Neural cell (in vitro differentiated cells): ENCODE data around the gene SKAP1. TPM values are rescaled to one million over a fixed set of nuclear protein-coding genes. Genes with fewer than 3 reads are reported as not detected.

Experiments
- H2AFZ ChIP-seq: fragments of 200-600, 300-800 bp; sonication (generic), shearing (Covaris generic); 2 replicates; pipeline ENCODE4 v1.6.0; 2014; ENCODE audit warnings: low read depth, mild to moderate bottlenecking, antibody characterized with exemption, low read length, moderate library complexity
- H3F3A ChIP-seq: fragments of 200-600 bp; shearing (Covaris generic); 2 replicates; pipeline ENCODE4 v1.6.1; 2016; ENCODE audit warnings: mild to moderate bottlenecking, moderate library complexity, mixed read lengths, antibody characterized with exemption, low read length; ENCODE audit not compliant: insufficient read depth, poor library complexity, severe bottlenecking
- H3K27ac ChIP-seq: fragments of 200-600, 300-800 bp; sonication (generic), shearing (Covaris generic); 2 replicates; pipeline ENCODE4 v1.5.1; 2014; ENCODE audit warnings: mild to moderate bottlenecking, low read length, moderate library complexity
- H3K27me3 ChIP-seq: fragments of 300-800, 200-600 bp; sonication (generic), shearing (Covaris generic); 2 replicates; pipeline ENCODE4 v1.6.0; 2014; ENCODE audit warnings: mild to moderate bottlenecking, low read depth, low read length, moderate library complexity; ENCODE audit not compliant: insufficient read depth
- H3K36me3 ChIP-seq: fragments of 300-800, 200-600 bp; sonication (generic), shearing (Covaris generic); 2 replicates; pipeline ENCODE4 v1.5.1; 2014; ENCODE audit warnings: mild to moderate bottlenecking, antibody characterized with exemption, low read length, moderate library complexity; ENCODE audit not compliant: insufficient read depth
- H3K4me2 ChIP-seq: fragments of 300-800, 200-600 bp; sonication (generic), shearing (Covaris generic); 2 replicates; pipeline ENCODE4 v1.6.0; 2014; ENCODE audit warnings: mild to moderate bottlenecking, low read length
- H3K4me3 ChIP-seq: fragments of 300-800, 200-600 bp; sonication (generic), shearing (Covaris generic); 2 replicates; pipeline ENCODE4 v1.5.1; 2014; ENCODE audit warnings: mild to moderate bottlenecking, low read length, moderate library complexity
- H3K79me2 ChIP-seq: fragments of 200-600 bp; shearing (Covaris generic); replicated peaks from 2 replicates; pipeline ENCODE4 v1.6.0; 2014; ENCODE audit warnings: mild to moderate bottlenecking, low read length, moderate library complexity; ENCODE audit not compliant: insufficient read depth
- H3K9ac ChIP-seq: fragments of 300-800, 200-600 bp; sonication (generic), shearing (Covaris generic); 2 replicates; pipeline ENCODE4 v1.6.1; 2016; ENCODE audit warnings: mild to moderate bottlenecking, low read length, mixed read lengths
- H3K9me2 ChIP-seq: fragments of 200-600 bp; shearing (Covaris generic); 2 replicates; pipeline ENCODE4 v1.6.1; 2016; ENCODE audit warnings: mild to moderate bottlenecking, low read length, mixed read lengths; ENCODE audit not compliant: insufficient read depth
- H3K9me3 ChIP-seq: fragments of 200-600, 300-800 bp; sonication (generic), shearing (Covaris generic); 2 replicates; pipeline ENCODE4 v1.6.1; 2016; ENCODE audit warnings: mild to moderate bottlenecking, mixed run types, low read length, moderate library complexity, mixed read lengths
- H4K20me1 ChIP-seq: fragments of 200-600 bp; shearing (Covaris generic); 2 replicates; pipeline ENCODE4 v1.6.1; 2016; ENCODE audit warnings: mild to moderate bottlenecking, mixed run types; ENCODE audit not compliant: insufficient read depth
- EP300 ChIP-seq: fragments of 450-650 bp; conservative IDR thresholded peaks from 2 replicates; pipeline ENCODE4 v1.6.1; 2014; ENCODE audit warnings: antibody characterized with exemption, mild to moderate bottlenecking, moderate library complexity; ENCODE audit not compliant: poor library complexity, severe bottlenecking
- EZH2 ChIP-seq: fragments of 200-600, 300-800 bp; shearing (Covaris generic), sonication (generic); IDR thresholded peaks from 2 replicates; pipeline ENCODE4 v1.6.1; 2014; ENCODE audit warnings: antibody characterized with exemption, low read length, borderline replicate concordance, mild to moderate bottlenecking; ENCODE audit not compliant: insufficient read depth, poor library complexity, severe bottlenecking
- MXI1 ChIP-seq: fragments of 450-650 bp; conservative IDR thresholded peaks from 2 replicates; pipeline ENCODE4 v1.6.1; 2014; ENCODE audit warnings: antibody characterized with exemption, mild to moderate bottlenecking; ENCODE audit not compliant: poor library complexity, severe bottlenecking
- POLR2AphosphoS5 ChIP-seq: IDR thresholded peaks from 2 replicates; pipeline ENCODE4 v1.6.1; 2012
- RAD21 ChIP-seq: fragments of 450-650 bp; conservative IDR thresholded peaks from 2 replicates; pipeline ENCODE4 v1.6.1; 2014; ENCODE audit warnings: antibody characterized with exemption, mild to moderate bottlenecking, moderate library complexity
- SMC3 ChIP-seq: fragments of 450-650 bp; conservative IDR thresholded peaks from 2 replicates; pipeline ENCODE4 v1.6.1; 2014; ENCODE audit warnings: antibody characterized with exemption, mild to moderate bottlenecking, moderate library complexity; ENCODE audit not compliant: poor library complexity
- TAF1 ChIP-seq: IDR thresholded peaks from 2 replicates; pipeline ENCODE4 v1.6.1; 2012; ENCODE audit warnings: low read depth
- polyA plus RNA-seq: library from polyadenylated mRNA; depleted of rRNA; stranded (reverse); fragments of >200 nt; gene quantifications from 2 replicates; pipeline ENCODE4 v1.2.3, GENCODE V29; 2014
- TF ChIP-seq, protein P1 (sequence below): fragments of 450-650 bp; IDR thresholded peaks from 2 replicates; pipeline ENCODE4 v1.5.1; 2014; ENCODE audit warnings: antibody characterized with exemption, mild to moderate bottlenecking, moderate library complexity; ENCODE audit not compliant: poor library complexity, severe bottlenecking
- TF ChIP-seq, protein P2 (sequence below): IDR thresholded peaks from 2 replicates; pipeline ENCODE4 v1.6.1; 2012; ENCODE audit warnings: borderline replicate concordance

Gene SKAP1
- polyA plus RNA-seq, 1 donor from 2014 or later, result 0.63 TPM

DNA sequence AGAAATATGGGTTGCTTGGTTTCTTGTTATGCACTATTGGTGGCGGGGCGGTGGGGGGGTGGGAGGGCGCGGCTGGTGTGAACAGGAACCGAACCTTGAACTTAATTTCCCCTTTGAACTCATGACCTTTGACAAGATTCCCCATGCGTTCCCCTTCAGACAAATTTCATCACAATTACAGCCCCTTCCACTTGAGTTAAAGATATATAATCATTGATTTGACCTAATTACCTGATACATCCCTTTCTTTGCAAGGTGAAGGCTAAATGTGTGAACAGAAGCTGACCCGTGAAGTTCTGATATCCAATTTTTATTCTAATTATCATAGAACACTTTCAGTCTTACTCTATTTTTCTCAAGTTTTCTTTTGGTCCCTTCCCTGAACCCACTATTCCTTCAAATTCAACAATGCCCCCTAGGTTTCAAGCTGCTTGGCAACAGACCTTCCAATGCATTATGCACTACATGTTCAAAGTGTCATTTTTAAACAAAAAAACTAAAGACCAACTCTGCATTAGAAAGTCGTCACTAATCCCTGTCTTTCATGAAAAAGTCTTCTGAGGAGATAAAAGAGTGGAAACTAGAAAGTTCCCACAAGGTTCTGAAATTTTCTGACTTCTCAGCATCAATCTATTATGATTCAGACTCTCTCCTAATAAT, 116.8 kb downstream of the SKAP1 start:
- H3K4me3 ChIP-seq, result no peak overlapping the region
- H3K9ac ChIP-seq, result no peak overlapping the region
- no peaks in the 10 kb centered on the region for H3K79me2 ChIP-seq
- H3K9me2 ChIP-seq, result no peaks in the 10 kb centered on the region
- no peaks in the 10 kb centered on the region for H3K9me3 ChIP-seq
- TF ChIP-seq EZH2 (no peak), EP300 (no peak), TAF1 (no peak), MXI1 (no peak), RAD21 (no peak), POLR2AphosphoS5 (no peak), SMC3 (no peak)
- TF ChIP-seq, protein P1, sequence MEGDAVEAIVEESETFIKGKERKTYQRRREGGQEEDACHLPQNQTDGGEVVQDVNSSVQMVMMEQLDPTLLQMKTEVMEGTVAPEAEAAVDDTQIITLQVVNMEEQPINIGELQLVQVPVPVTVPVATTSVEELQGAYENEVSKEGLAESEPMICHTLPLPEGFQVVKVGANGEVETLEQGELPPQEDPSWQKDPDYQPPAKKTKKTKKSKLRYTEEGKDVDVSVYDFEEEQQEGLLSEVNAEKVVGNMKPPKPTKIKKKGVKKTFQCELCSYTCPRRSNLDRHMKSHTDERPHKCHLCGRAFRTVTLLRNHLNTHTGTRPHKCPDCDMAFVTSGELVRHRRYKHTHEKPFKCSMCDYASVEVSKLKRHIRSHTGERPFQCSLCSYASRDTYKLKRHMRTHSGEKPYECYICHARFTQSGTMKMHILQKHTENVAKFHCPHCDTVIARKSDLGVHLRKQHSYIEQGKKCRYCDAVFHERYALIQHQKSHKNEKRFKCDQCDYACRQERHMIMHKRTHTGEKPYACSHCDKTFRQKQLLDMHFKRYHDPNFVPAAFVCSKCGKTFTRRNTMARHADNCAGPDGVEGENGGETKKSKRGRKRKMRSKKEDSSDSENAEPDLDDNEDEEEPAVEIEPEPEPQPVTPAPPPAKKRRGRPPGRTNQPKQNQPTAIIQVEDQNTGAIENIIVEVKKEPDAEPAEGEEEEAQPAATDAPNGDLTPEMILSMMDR, result no peak
- TF ChIP-seq, protein P2, sequence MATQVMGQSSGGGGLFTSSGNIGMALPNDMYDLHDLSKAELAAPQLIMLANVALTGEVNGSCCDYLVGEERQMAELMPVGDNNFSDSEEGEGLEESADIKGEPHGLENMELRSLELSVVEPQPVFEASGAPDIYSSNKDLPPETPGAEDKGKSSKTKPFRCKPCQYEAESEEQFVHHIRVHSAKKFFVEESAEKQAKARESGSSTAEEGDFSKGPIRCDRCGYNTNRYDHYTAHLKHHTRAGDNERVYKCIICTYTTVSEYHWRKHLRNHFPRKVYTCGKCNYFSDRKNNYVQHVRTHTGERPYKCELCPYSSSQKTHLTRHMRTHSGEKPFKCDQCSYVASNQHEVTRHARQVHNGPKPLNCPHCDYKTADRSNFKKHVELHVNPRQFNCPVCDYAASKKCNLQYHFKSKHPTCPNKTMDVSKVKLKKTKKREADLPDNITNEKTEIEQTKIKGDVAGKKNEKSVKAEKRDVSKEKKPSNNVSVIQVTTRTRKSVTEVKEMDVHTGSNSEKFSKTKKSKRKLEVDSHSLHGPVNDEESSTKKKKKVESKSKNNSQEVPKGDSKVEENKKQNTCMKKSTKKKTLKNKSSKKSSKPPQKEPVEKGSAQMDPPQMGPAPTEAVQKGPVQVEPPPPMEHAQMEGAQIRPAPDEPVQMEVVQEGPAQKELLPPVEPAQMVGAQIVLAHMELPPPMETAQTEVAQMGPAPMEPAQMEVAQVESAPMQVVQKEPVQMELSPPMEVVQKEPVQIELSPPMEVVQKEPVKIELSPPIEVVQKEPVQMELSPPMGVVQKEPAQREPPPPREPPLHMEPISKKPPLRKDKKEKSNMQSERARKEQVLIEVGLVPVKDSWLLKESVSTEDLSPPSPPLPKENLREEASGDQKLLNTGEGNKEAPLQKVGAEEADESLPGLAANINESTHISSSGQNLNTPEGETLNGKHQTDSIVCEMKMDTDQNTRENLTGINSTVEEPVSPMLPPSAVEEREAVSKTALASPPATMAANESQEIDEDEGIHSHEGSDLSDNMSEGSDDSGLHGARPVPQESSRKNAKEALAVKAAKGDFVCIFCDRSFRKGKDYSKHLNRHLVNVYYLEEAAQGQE, result no peak
- no peak overlapping the region for H3K27ac ChIP-seq
- H3K27me3 ChIP-seq, result peaks cover 55% of the 10 kb centered on the region
- no peak overlapping the region for H2AFZ ChIP-seq
- H3K4me2 ChIP-seq, result no peak overlapping the region
- H3F3A ChIP-seq, result no peaks in the 10 kb centered on the region
- no peaks in the 10 kb centered on the region for H4K20me1 ChIP-seq
- H3K36me3 ChIP-seq, result no peaks in the 10 kb centered on the region

DNA sequence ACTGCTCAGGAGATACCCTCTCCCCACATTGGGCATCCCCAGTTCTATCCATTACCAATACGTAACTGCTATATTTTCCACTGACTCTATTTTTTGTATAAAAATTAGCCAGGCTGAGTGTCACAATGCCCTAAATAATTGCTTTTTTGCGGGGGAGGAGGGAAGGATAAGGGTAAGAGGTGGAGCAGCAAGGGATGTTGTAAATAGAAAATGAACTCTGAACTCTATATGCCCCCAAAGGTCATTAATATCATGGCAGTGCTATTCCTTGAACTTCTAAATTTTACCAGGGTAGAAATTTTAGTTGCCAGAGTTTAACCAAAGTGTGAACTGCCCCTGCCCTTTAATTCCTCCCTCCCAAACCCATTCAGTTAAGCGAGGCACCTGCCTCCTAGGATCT, 118.7 kb downstream of the SKAP1 start:
- no peaks in the 10 kb centered on the region for H3K9me2 ChIP-seq
- H3K27me3 ChIP-seq, result peaks cover 65% of the 10 kb centered on the region
- no peaks in the 10 kb centered on the region for H4K20me1 ChIP-seq
- no peaks in the 10 kb centered on the region for H3K9me3 ChIP-seq
- H3K9ac ChIP-seq, result no peak overlapping the region
- no peak overlapping the region for H3K4me2 ChIP-seq
- no peaks in the 10 kb centered on the region for H3K36me3 ChIP-seq
- no peak for TF ChIP-seq EP300
- no peak for TF ChIP-seq EZH2
- TF ChIP-seq, protein P2, result no peak
- no peak for TF ChIP-seq MXI1
- TF ChIP-seq POLR2AphosphoS5, result no peak
- TF ChIP-seq, protein P1, result no peak
- no peak for TF ChIP-seq SMC3
- TF ChIP-seq RAD21, result no peak
- no peak for TF ChIP-seq TAF1
- no peaks in the 10 kb centered on the region for H3K79me2 ChIP-seq
- no peaks in the 10 kb centered on the region for H3F3A ChIP-seq
- H3K4me3 ChIP-seq, result no peak overlapping the region
- H3K27ac ChIP-seq, result no peak overlapping the region
- H2AFZ ChIP-seq, result no peak overlapping the region
